Astrocyte of the cerebellum (primary cell): Measurements from ENCODE around the gene CLDN14.

ENCODE experiments used
- DNase-seq: peaks from one replicate; pipeline ENCODE4 v3.0.0-alpha.2; 2011; ENCODE audit warnings: low read depth
- H3K4me3 ChIP-seq: 2 replicates; pipeline ENCODE4 v1.5.1; 2011; ENCODE audit warnings: mild to moderate bottlenecking, low read depth, low read length, moderate library complexity
- in situ Hi-C: cut with HindIII; loops from 2 replicates; pipeline ENCODE4 v1.10.0; 2017; ENCODE audit warnings: low sequenced_read_pairs
- TF ChIP-seq, protein P1 (sequence below): IDR thresholded peaks from 2 replicates; pipeline ENCODE4 v1.5.1; 2012; ENCODE audit warnings: low read length, low read depth, moderate library complexity, mild to moderate bottlenecking; ENCODE audit errors: missing control alignments

Gene CLDN14, protein sequence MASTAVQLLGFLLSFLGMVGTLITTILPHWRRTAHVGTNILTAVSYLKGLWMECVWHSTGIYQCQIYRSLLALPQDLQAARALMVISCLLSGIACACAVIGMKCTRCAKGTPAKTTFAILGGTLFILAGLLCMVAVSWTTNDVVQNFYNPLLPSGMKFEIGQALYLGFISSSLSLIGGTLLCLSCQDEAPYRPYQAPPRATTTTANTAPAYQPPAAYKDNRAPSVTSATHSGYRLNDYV

GRCh38 chr21:36479415-36480402 lies at the start of gene CLDN14:
CLDN14 (minus strand) TSS chr21:36480122; CDS start chr21:36461695, 18,427 bp downstream.
- no peak within 1 kb of the TSS for H3K4me3 ChIP-seq
- TF ChIP-seq, protein P1, sequence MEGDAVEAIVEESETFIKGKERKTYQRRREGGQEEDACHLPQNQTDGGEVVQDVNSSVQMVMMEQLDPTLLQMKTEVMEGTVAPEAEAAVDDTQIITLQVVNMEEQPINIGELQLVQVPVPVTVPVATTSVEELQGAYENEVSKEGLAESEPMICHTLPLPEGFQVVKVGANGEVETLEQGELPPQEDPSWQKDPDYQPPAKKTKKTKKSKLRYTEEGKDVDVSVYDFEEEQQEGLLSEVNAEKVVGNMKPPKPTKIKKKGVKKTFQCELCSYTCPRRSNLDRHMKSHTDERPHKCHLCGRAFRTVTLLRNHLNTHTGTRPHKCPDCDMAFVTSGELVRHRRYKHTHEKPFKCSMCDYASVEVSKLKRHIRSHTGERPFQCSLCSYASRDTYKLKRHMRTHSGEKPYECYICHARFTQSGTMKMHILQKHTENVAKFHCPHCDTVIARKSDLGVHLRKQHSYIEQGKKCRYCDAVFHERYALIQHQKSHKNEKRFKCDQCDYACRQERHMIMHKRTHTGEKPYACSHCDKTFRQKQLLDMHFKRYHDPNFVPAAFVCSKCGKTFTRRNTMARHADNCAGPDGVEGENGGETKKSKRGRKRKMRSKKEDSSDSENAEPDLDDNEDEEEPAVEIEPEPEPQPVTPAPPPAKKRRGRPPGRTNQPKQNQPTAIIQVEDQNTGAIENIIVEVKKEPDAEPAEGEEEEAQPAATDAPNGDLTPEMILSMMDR = no peak
- in situ Hi-C loops = no loop called here
- no peak for DNase-seq

DNA sequence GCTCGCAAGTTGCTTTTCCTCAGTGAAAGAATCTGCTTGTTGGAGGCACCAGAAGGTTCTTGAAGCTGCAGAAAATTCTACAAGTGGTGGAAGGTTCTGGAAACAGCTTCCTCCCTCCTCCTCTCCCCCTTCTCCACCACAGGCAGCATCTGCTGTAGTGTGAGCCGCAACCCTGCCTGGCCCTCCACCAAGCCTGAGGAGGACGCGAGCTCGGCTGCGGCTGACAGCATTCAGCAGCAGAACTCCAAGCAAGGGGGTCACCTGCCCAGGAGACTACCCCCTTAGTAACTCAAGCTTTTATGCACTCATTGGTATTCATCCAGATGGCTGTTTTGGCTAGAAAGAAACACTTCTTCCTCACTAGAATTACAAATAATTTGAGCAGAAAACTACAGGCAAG lies 48.8 kb upstream of the CLDN14 start:
- in situ Hi-C loops = no loop called here
- DNase-seq = no peak

DNA sequence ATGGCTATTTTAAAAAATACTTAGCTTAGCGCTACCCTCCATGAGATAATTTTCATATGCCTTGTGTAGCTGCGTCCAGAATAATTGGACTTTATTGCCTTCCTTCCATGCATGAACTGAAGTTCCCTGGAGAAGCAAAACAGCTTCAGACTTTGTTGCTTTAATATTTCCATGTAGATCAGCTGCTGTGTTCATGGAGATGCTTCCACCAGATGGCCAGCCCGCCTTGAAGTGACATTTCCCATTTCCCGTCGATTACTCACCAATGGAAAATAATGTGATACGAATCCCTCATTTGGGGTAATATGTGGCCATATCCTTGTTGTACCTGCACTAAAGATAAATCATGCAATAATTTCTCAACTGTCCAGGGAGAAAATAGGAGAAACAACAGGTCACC lies 47.4 kb upstream of the CLDN14 start:
- TF ChIP-seq, protein P1 = no peak
- no peak for DNase-seq

More for the DNA sequence above, 48.8 kb upstream of the CLDN14 start:
- H3K4me3 ChIP-seq = no peak overlapping the region
- TF ChIP-seq, protein P1 = no peak

GRCh38 chr21:36526104-36526503 lies 46.2 kb upstream of the CLDN14 start:
- no peak overlapping the region for H3K4me3 ChIP-seq
- TF ChIP-seq, protein P1 = no peak
- in situ Hi-C loops = no loop called here
- DNase-seq = no peak

More for the DNA sequence above, 47.4 kb upstream of the CLDN14 start:
- no peak overlapping the region for H3K4me3 ChIP-seq
- in situ Hi-C loops = no loop called here

DNA sequence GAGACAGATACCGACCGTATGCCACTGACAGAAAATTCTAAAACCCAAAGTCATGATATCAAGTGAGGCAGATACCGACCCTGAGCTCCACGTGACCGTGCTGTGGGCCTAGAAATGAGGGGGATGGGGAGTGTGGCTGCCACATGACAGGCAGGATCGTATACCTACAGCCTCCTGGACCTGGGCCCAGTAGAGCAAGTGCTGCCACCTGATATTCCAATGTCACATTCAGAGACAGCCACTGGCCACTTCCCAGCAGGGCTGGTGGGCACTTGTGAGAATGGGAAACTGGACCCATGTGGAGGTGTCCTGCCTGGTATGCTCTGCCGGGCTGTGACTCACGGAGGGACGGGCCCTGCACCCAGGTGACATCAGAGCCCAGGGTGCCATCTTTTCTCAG lies 44.6 kb upstream of the CLDN14 start:
- DNase-seq = no peak
- in situ Hi-C loops = no loop called here

DNA sequence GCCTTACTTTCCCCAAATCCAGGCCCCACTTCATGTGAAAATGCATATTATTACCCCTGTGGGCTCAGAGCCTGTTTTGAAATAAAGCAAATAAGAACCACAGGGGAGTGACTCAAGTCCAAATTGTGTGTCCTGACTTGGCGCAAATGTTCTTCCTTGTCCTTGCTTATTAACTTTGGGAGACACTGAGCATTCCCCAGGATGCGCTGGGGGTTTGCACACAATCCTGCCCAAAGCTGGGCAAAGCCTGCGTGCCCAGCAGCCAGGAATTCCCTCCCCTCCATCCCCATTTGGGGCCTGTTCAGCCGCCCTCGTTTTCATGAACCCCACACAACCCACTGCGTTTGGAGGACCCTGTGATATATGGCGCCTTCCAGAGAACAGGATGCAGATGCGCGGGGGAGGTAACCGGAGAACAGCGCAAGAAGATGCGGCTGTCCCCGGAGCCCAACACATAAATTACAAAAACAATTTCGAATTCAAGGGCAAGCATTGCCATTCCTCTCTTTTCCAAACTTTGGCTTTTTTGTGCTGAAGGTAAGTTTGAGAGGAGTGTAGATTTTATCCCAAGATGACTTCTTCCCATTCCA lies 42.4 kb upstream of the CLDN14 start:
- no peak for DNase-seq
- no peak overlapping the region for H3K4me3 ChIP-seq
- in situ Hi-C loops = no loop called here
- TF ChIP-seq, protein P1 = no peak

More for the DNA sequence above, 44.6 kb upstream of the CLDN14 start:
- TF ChIP-seq, protein P1 = no peak
- no peak overlapping the region for H3K4me3 ChIP-seq
